Mucosa of rectum (tissue), 2 donors: ENCODE measurements around the gene GOLT1A.
A peak's percentile ranks its signal among the peaks of the same experiment; 100 is the strongest.

Source experiments
- H3K27ac ChIP-seq, 2 donors: one replicate each; pipeline ENCODE4 v1.7.0; 2013; ENCODE audit warnings: inconsistent platforms in 2 of 2, low read depth in 2 of 2, low read length in 2 of 2
- H3K27me3 ChIP-seq, 2 donors: one replicate each; pipeline ENCODE4 v1.7.0; 2013; ENCODE audit warnings: low read length in 2 of 2; ENCODE audit not compliant: control insufficient read depth in 2 of 2, insufficient read depth in 2 of 2
- H3K36me3 ChIP-seq, 2 donors: one replicate each; pipeline ENCODE4 v1.7.0; 2013; ENCODE audit warnings: low read length in 2 of 2; ENCODE audit not compliant: control insufficient read depth in 2 of 2, insufficient read depth in 2 of 2
- H3K4me1 ChIP-seq, 2 donors: one replicate each; pipeline ENCODE4 v1.7.0; 2013; ENCODE audit warnings: low read length in 2 of 2, mild to moderate bottlenecking in 1 of 2; ENCODE audit not compliant: control insufficient read depth in 2 of 2, insufficient read depth in 2 of 2
- H3K4me3 ChIP-seq, 2 donors: one replicate each; pipeline ENCODE4 v1.7.0; 2013; ENCODE audit warnings: low read length in 2 of 2
- H3K9ac ChIP-seq, 2 donors: one replicate each; pipeline ENCODE4 v1.7.0; 2013; ENCODE audit warnings: low read length in 2 of 2, low read depth in 1 of 2, mild to moderate bottlenecking in 1 of 2
- H3K9me3 ChIP-seq, 2 donors: one replicate each; pipeline ENCODE4 v1.7.0; 2013; ENCODE audit warnings: low read length in 2 of 2; ENCODE audit not compliant: control insufficient read depth in 2 of 2
- donor health status: healthy.
- donor health status: Normal muscosa, but diverticular disease.

Gene GOLT1A

GRCh38 chr1:204194771-204195170 is 19.0 kb downstream of the GOLT1A start:
- Histone ChIP-seq H3K9ac (no peak overlapping the region), H3K27me3 (peaks cover 2% of the 10 kb centered on the region in 2 donors), H3K4me1 (peaks cover 0 to 9% of the 10 kb centered on the region in 2 donors)

DNA sequence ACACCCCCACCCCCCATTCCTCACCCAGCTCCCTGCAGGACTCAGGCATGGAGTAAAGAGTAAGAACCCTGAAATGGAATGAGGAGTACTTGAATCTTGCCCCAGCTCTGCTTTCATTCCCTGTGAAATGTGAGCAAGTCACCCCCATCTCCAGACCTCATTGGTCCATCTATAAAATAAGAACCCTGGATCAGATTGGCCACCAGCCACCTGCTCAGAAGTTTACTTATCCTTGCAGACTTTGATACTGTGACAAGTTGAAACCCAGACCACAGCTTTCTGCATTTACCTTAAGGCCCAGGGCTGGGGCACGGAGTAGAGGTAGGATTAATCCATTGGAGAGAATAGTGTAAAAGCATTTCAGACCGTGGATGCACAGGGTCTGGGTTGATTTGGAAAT is 19.7 kb downstream of the GOLT1A start:
- H3K4me3 ChIP-seq = no peak overlapping the region
- H3K27ac ChIP-seq = no peak overlapping the region
- H3K9ac ChIP-seq = no peak overlapping the region
- H3K9me3 ChIP-seq = no peaks in the 10 kb centered on the region
- peaks cover 0 to 9% of the 10 kb centered on the region in 2 donors for H3K4me1 ChIP-seq
- peaks cover 2 to 3% of the 10 kb centered on the region in 2 donors for H3K27me3 ChIP-seq
- H3K36me3 ChIP-seq = no peaks in the 10 kb centered on the region

More at GRCh38 chr1:204194771-204195170, 19.0 kb downstream of the GOLT1A start:
- Histone ChIP-seq H3K4me3 (no peak overlapping the region), H3K9me3 (no peaks in the 10 kb centered on the region), H3K36me3 (no peaks in the 10 kb centered on the region), H3K27ac (no peak overlapping the region)

GRCh38 chr1:204192589-204193352 is 21.0 kb downstream of the GOLT1A start:
- H3K9ac ChIP-seq = no peak overlapping the region
- no peak overlapping the region for H3K27ac ChIP-seq
- no peaks in the 10 kb centered on the region for H3K36me3 ChIP-seq
- H3K4me3 ChIP-seq = no peak overlapping the region
- peaks cover 5% of the 10 kb centered on the region in 2 donors for H3K27me3 ChIP-seq
- H3K4me1 ChIP-seq = peaks cover 0 to 9% of the 10 kb centered on the region in 2 donors
- no peaks in the 10 kb centered on the region for H3K9me3 ChIP-seq

DNA sequence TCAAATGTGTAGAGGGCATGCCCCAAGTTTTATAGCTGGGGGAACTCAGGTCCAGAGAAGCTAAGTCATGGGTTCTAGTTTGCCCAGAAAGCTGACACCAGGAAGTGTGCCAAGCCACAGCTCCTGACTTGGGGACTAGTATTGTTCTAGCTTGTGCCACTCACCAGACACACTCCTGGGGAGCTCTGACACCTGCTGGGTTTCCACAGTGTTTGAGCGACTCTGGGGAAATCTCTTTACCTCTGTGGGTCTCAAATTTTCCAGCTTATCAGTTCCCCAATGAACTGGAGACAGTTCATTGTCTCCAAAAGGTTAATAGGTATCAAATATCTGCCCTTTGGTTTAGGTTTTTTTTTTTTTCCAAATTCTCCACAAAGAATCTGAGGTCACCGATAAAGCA is 21.7 kb downstream of the GOLT1A start:
- H3K36me3 ChIP-seq = no peaks in the 10 kb centered on the region
- H3K9ac ChIP-seq = no peak overlapping the region
- H3K27me3 ChIP-seq = peaks cover 5 to 8% of the 10 kb centered on the region in 2 donors
- peaks cover 0 to 9% of the 10 kb centered on the region in 2 donors for H3K4me1 ChIP-seq
- H3K4me3 ChIP-seq = no peak overlapping the region
- no peak overlapping the region for H3K27ac ChIP-seq
- H3K9me3 ChIP-seq = no peaks in the 10 kb centered on the region

- no peak overlapping the region for H3K4me3 ChIP-seq
- H3K9ac ChIP-seq = no peak overlapping the region
- no peaks in the 10 kb centered on the region for H3K36me3 ChIP-seq
- H3K4me1 ChIP-seq = peaks cover 0 to 9% of the 10 kb centered on the region in 2 donors
- peaks cover 2 to 9% of the 10 kb centered on the region in 2 donors for H3K27me3 ChIP-seq
- no peak overlapping the region for H3K27ac ChIP-seq
- H3K9me3 ChIP-seq = no peaks in the 10 kb centered on the region
Measured at GRCh38 chr1:204191456-204191855, 22.3 kb downstream of the GOLT1A start.

- peaks cover 0 to 9% of the 10 kb centered on the region in 2 donors for H3K4me1 ChIP-seq
- H3K27ac ChIP-seq = no peak overlapping the region
- H3K36me3 ChIP-seq = no peaks in the 10 kb centered on the region
- no peak overlapping the region for H3K9ac ChIP-seq
- peak overlapping the region; percentile 13 to 21 for H3K4me3 ChIP-seq
- peaks cover 2 to 9% of the 10 kb centered on the region in 2 donors for H3K27me3 ChIP-seq
- no peaks in the 10 kb centered on the region for H3K9me3 ChIP-seq
Measured at GRCh38 chr1:204190212-204191211, 23.3 kb downstream of the GOLT1A start.

- Histone ChIP-seq H3K27me3 (peaks cover 2 to 9% of the 10 kb centered on the region in 2 donors), H3K4me1 (peaks cover 0 to 7% of the 10 kb centered on the region in 2 donors)
Measured at GRCh38 chr1:204188959-204189639, 24.7 kb downstream of the GOLT1A start.

GRCh38 chr1:204186597-204186996 is 27.2 kb downstream of the GOLT1A start:
- H3K4me1 ChIP-seq = peaks cover 0 to 3% of the 10 kb centered on the region in 2 donors
- no peaks in the 10 kb centered on the region for H3K36me3 ChIP-seq
- no peak overlapping the region for H3K27ac ChIP-seq
- peaks cover 2 to 9% of the 10 kb centered on the region in 2 donors for H3K27me3 ChIP-seq
- H3K4me3 ChIP-seq = no peak overlapping the region
- H3K9ac ChIP-seq = no peak overlapping the region
- no peaks in the 10 kb centered on the region for H3K9me3 ChIP-seq

More at GRCh38 chr1:204188959-204189639, 24.7 kb downstream of the GOLT1A start:
- H3K4me3 ChIP-seq = no peak overlapping the region
- no peak overlapping the region for H3K9ac ChIP-seq
- no peaks in the 10 kb centered on the region for H3K9me3 ChIP-seq
- no peaks in the 10 kb centered on the region for H3K36me3 ChIP-seq
- no peak overlapping the region for H3K27ac ChIP-seq

DNA sequence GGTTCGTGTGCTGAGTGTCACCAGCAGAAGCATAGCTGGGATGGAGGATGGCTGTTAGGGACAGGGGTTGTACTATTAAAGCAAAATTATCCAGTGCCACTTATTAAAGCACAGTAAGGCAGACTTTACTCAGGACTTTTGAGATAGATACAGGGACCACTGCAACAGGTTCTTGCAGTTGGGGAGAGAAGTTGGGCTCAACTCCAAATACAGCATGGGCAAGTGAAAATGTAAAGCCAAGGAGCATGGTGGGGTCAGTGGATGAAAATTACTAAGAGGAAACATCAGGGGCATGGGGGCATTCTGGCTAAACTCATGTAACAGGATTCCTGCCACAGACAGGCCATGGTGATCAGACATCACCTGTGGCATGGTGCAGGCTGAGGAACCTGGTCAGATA is 32.7 kb downstream of the GOLT1A start:
- Histone ChIP-seq H3K27ac (no peak overlapping the region), H3K27me3 (peaks cover 2 to 4% of the 10 kb centered on the region in 2 donors), H3K9me3 (no peaks in the 10 kb centered on the region), H3K4me3 (no peak overlapping the region), H3K9ac (no peak overlapping the region), H3K36me3 (no peaks in the 10 kb centered on the region), H3K4me1 (no peaks in the 10 kb centered on the region)
